Activated CD4-positive, CD25-positive, alpha-beta regulatory T cell (primary cell): ENCODE data around the gene APCDD1.

Experiments used
- DNase-seq, 4 experiments: peaks; one replicate each; lab custom pipeline; 2025; lab: John Stamatoyannopoulos, UW

APCDD1 gene

GRCh38 chr18:10431680-10432079 is 22.8 kb upstream of the APCDD1 start:
- DNase-seq = no peak

DNA sequence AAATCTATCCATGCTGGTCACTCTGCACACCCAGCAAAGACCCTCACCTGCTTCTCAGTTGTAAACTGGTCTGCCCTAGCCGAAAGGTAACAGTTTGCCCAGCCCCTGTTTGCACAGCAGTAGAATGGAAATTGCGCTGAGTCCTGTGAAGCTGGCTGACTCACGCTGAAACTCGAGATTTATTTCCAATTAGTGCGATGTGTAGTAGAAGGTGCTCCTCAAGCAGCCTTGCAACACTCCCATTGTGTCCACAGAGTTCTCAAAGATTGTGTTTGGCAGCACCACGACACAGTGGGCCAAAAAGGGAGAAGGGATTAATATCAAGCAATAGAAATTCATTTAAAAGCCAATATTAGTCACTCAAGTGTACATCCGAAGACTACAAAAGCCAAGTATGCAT is 21.7 kb upstream of the APCDD1 start:
- DNase-seq = no peak

GRCh38 chr18:10436160-10436559 is 18.3 kb upstream of the APCDD1 start:
- no peak for DNase-seq

GRCh38 chr18:10437837-10438236 is 16.6 kb upstream of the APCDD1 start:
- DNase-seq = no peak

DNA sequence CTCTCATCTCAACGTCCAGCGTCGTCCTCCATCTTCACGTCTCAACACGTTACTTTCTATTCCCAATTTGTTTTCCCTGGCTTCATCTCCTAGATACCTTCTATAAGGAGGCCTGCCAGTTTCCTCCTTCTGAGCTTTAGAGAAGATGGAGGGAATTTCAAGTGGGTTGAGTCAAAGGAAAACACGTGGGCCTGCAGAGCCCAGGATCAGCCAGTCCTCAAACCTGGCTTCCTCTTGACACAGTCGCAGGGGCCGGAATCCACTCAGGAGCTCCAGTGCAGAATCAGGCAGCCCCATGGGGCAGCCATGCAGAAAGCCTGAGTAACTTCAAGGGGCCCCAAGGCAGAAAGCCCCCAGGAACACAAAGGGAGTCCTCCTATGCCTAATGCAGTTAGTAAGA is 14.5 kb upstream of the APCDD1 start:
- no peak for DNase-seq

DNA sequence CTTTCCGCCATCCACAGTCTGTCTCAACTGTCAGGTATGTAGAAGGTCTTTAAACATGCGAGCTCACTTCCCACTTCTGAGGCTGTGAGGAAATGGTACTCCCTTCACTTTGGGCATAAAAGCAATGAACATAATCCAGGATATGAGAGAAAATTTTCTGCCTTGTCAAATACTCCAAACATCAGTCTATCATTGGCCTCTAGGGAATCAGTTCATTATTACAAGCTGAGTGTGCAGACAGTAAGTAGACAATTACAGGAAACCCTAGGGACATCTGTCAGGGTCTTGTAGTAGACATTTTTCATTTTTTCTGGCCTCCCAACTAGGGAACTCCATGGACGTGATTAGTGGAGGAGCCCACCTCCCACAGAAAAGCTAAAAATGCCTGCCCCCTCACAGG is 13.6 kb upstream of the APCDD1 start:
- no peak for DNase-seq

GRCh38 chr18:10441472-10441871 is 13.0 kb upstream of the APCDD1 start:
- DNase-seq = no peak

- DNase-seq = no peak
These were observed 11.9 kb upstream of the APCDD1 start for GRCh38 chr18:10442551-10442971.

DNA sequence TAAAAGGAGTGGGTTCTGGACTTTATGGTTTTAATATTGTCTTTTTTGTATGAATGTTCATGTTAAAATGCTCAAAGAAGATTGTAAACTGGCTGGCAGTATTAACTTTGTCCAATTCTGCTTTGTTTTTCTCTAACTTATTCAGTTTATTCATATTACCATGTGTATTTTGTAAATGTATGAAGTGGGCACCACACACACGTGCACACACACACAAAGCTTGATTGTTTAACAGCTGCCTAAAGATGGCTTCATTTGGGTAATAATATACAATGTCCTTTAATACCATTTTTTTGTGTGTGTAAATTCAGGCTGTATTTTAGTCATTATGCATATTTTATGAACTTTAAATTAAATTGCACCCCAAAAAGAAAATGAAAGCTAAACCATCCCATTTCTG is 11.4 kb upstream of the APCDD1 start:
- DNase-seq = no peak

DNA sequence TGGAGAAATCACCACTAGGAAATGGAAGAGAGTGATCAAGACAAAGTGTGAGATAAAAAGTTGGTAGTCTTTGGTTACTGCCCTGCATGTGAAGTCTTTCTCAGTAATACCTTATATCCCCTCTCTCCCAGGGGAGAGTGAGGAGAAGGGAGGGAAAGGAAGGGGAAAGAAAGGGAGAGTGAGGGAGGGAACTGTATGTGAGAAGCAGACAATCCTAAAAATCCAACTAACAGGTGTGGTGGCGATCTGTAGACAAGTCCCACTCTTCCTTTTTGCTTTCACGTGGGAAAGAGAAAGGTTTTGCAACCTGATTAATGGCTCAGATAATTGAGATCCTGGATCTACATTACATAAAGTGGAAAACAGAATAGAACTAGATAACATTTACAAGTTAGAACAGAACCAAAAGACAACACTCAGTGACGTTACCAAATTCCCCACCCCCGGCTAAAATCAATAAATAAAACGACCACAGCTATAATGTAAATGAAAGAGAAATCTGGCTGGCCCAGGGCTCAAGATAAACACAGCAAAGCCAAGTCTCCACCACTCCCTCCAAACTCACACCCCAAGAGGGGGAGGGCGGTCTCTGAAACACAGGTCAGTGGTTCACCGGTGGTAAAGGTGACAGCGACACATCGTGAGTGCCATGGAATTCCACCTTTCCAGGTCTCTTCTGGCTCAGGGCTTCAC is 10.0 kb upstream of the APCDD1 start:
- no peak for DNase-seq

GRCh38 chr18:10449396-10449795 is 5.0 kb upstream of the APCDD1 start:
- no peak for DNase-seq

GRCh38 chr18:10450986-10451385 is 3.4 kb upstream of the APCDD1 start:
- no peak for DNase-seq

DNA sequence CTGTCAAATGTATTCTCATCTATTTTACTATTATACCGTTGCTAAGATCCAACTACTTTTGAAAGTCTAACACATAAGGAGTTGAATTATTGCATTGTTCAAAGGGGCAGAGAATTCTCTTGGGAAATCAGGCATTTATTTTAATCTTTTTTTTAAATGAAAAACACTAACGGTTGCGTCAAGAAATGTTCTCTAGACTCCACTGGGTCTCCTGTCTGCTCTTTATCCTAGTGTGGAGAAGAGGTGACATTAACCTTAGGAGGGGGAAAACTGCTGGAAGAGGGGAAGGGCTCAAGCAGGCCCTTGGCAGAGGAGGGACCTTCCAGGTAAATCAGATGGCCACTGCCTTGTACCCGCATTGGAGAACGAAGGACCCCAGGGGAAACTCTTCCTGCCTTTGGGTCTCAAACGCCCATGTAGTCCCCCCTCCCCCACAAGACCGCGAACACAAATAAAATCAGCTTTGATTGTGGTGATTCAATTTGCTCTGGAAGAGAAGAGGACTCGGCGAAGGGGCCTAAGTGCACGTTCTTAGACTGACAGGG is 1.1 kb upstream of the APCDD1 start:
- no peak for DNase-seq

DNA sequence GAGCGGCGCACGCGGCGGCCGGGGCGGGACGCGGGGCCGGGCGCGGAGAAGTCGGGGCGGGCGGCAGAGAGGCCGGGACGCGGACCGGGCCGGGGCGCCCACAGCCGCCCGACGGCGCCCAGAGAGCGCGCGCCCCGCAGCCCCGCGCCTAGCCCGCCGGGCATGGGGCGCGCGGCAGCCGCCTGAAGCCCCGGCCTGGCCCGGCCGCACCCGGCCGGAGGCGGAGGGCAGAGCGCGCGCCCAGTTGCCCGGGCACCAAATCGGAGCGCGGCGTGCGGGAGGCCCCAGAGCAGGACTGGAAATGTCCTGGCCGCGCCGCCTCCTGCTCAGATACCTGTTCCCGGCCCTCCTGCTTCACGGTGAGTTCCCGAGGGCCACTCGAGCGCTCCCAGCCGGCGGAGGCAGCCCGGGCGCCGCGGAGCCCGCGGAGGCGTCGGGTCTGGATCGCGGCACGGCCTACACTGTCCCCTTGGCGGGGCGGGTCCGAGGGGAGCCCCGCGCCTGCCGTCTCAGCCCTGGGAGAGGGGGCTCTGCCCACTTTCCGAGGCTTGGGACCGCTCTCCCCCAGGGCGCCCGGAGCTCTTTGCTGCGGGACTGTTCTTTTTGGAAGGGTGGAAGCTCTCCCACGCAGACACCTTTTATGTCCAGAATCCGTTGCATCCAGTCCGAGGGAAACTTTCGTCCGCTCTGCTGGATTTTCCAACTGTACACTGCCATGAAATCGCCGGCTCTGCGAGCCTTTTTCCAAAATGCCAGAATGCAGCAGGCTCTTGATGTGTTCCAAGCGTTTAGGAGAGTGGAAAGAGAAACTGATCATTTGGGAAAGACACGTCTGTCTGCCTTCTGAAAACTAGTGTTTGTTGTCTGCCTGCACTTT is 484 bp downstream of the APCDD1 start:
- no peak for DNase-seq

DNA sequence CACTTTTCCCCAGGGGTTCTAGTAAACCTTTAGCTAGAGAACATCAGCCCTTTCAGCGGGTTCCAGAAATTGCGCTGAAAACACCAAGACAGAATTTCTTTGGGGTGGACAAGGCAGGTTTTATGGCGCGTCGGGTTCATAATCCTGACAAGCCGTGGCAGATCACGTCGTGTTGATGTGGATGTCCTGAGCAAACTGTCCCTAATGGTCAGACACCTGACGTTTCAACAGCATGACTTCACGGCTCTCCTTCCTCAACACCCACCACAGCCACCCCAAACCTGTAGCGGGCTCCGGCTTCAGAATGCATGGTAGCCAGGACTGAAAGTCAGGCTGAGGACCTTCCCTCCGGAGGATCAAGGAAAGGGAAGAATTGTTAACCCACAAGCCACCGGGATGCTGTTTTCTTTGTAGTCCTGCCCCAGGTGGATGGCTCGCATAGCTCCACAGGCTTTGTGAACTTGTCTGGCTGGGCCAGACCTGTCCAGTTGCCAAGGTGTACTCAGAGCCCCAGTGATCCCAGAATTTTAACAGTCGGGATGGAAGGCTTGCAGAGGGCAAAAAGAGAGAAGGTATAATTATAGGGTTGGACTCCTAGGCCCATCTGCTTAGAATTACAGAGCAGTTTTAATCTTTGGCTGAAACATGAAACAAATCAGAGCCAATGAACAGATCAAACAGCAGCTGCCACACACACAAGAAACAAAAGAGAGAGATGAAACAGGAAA is 1.5 kb downstream of the APCDD1 start:
- no peak for DNase-seq

DNA sequence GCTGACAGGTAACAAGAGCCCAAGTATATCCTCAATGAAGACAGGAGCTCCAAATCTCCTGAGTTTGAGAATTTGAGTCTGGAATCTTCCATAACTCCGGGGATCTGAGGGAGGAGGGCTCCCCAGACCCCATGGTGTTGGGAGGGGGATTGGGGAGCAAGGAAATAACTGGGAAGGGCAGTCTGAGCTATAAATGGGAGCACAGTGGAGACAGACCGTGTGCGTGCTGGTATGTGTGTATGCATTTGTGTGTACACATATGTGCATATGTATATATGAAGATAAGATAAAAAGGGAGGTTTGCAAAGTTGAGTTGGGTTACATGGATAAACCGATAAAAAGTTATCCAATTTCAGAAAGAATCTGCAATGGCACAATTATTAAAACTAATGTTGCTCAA is 2.3 kb downstream of the APCDD1 start:
- no peak for DNase-seq

GRCh38 chr18:10457128-10457527 is 2.7 kb downstream of the APCDD1 start:
- DNase-seq = no peak

- no peak for DNase-seq
These were observed 3.3 kb downstream of the APCDD1 start for GRCh38 chr18:10457767-10458166.

- no peak for DNase-seq
These were observed 4.3 kb downstream of the APCDD1 start for GRCh38 chr18:10458691-10459090.

- DNase-seq = no peak
These were observed 5.2 kb downstream of the APCDD1 start for GRCh38 chr18:10459587-10459986.

GRCh38 chr18:10460414-10461018 is 6.1 kb downstream of the APCDD1 start:
- DNase-seq = no peak

DNA sequence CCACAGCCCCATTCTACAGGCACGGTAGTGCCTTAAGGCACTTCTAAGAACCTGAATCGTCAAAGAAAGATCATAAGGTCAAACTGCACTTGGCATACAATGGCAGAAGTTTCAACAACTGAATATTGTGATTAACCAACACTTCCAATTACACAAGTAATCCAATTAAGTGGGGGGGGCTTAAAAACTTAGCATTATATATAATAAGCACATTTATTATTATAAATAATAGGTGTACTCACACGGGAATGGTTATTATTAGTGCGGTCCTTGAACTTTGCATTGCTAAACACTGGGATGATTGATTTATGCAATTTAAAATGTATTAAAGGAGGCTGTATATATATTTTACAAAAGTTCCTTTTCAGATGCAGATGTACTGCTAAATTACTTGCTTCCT is 7.6 kb downstream of the APCDD1 start:
- DNase-seq = no peak
